Thoracic aorta (tissue), 2 donors: ENCODE measurements around the gene MSI2. TPM values are rescaled to one million over a fixed set of nuclear protein-coding genes. Genes with fewer than 3 reads are reported as not detected.

Experiments
- ATAC-seq: fragments of 150-250 bp; one replicate; pipeline ENCODE4 v1.8.0; 2017; ENCODE audit warnings: low read depth; ENCODE audit not compliant: insufficient number of reproducible peaks, low FRiP score
- DNase-seq: peaks from one replicate; pipeline ENCODE4 v3.0.0-alpha.2; 2020; ENCODE audit warnings: low spot score
- H3K27ac ChIP-seq, 2 donors: fragments of 200-600 bp; sonication (generic); 1 replicate in 1 of 2; 2 replicates in 1 of 2; pipeline ENCODE4 v1.5.1; 2016; ENCODE audit warnings: mild to moderate bottlenecking in 2 of 2, moderate library complexity in 2 of 2
- H3K27me3 ChIP-seq: fragments of 200-600 bp; sonication (generic); replicated peaks from 2 replicates; pipeline ENCODE4 v1.6.0; 2016; ENCODE audit warnings: mild to moderate bottlenecking; ENCODE audit not compliant: insufficient read depth
- H3K36me3 ChIP-seq: fragments of 200-600 bp; sonication (generic); one replicate; pipeline ENCODE4 v1.5.1; 2016
- H3K4me1 ChIP-seq, 2 donors: fragments of 200-600 bp; sonication (generic); 1 replicate in 1 of 2; 2 replicates in 1 of 2; pipeline versions ENCODE4 v1.5.1 to v1.6.0; 2016; ENCODE audit warnings: low read depth in 2 of 2, mild to moderate bottlenecking in 1 of 2; ENCODE audit not compliant: control insufficient read depth in 1 of 2
- H3K4me3 ChIP-seq: fragments of 200-600 bp; sonication (generic); 2 replicates; pipeline ENCODE4 v1.5.1; 2016; ENCODE audit warnings: mild to moderate bottlenecking
- H3K9me3 ChIP-seq: fragments of 200-600 bp; sonication (generic); 2 replicates; pipeline ENCODE4 v1.5.1; 2016
- total RNA-seq, 2 donors: library from RNA; depleted of rRNA; stranded (reverse); fragments of >200 nt; gene quantifications; one replicate each; pipeline versions ENCODE4 v1.1.0 to v1.2.3, GENCODE V29; 2016
- TF ChIP-seq, protein P1 (sequence below): fragments of 200-600 bp; sonication (generic); IDR thresholded peaks from one replicate; pipeline ENCODE4 v1.5.1; 2019; ENCODE audit warnings: antibody characterized with exemption

The MSI2 gene
- total RNA-seq, 2 donors from 2014 or later = 32.1 to 46.2 TPM

DNA sequence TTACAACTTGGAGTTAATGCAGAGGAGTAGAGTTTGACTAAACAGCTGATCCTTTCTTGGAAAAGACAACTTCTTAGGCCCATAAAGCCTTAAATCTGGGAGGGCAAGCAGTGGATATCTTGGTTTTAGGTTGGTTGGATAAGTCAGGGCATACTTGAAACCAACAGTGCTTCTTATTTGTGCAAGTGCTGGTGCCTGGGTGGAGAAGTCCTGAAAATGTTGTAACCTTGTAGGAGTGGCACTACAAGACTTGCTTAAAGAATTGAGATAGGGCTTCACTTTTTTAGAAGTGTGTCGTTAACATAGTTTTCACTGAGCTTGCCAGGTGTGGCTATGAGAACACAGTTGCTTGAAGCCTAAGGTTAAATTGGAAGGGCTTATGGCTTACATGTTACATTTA, 6.2 kb downstream of the MSI2 start:
- Histone ChIP-seq H3K4me3 (no peak overlapping the region), H3K27ac (no peak overlapping the region), H3K27me3 (no peaks in the 10 kb centered on the region), H3K9me3 (no peaks in the 10 kb centered on the region), H3K4me1 (peaks cover 0 to 16% of the 10 kb centered on the region in 2 donors), H3K36me3 (peaks cover 18% of the 10 kb centered on the region)
- no peak for ATAC-seq
- TF ChIP-seq, protein P1, sequence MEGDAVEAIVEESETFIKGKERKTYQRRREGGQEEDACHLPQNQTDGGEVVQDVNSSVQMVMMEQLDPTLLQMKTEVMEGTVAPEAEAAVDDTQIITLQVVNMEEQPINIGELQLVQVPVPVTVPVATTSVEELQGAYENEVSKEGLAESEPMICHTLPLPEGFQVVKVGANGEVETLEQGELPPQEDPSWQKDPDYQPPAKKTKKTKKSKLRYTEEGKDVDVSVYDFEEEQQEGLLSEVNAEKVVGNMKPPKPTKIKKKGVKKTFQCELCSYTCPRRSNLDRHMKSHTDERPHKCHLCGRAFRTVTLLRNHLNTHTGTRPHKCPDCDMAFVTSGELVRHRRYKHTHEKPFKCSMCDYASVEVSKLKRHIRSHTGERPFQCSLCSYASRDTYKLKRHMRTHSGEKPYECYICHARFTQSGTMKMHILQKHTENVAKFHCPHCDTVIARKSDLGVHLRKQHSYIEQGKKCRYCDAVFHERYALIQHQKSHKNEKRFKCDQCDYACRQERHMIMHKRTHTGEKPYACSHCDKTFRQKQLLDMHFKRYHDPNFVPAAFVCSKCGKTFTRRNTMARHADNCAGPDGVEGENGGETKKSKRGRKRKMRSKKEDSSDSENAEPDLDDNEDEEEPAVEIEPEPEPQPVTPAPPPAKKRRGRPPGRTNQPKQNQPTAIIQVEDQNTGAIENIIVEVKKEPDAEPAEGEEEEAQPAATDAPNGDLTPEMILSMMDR = no peak
- DNase-seq = no peak

- Histone ChIP-seq H3K4me1 (peaks cover 0 to 5% of the 10 kb centered on the region in 2 donors), H3K4me3 (no peak overlapping the region), H3K27ac (no peak overlapping the region), H3K27me3 (no peaks in the 10 kb centered on the region), H3K36me3 (peaks cover 22% of the 10 kb centered on the region), H3K9me3 (no peaks in the 10 kb centered on the region)
- TF ChIP-seq, protein P1 = no peak
- DNase-seq (no peak), ATAC-seq (no peak)
Measured at GRCh38 chr17:57264250-57264649, 7.9 kb downstream of the MSI2 start.

DNA sequence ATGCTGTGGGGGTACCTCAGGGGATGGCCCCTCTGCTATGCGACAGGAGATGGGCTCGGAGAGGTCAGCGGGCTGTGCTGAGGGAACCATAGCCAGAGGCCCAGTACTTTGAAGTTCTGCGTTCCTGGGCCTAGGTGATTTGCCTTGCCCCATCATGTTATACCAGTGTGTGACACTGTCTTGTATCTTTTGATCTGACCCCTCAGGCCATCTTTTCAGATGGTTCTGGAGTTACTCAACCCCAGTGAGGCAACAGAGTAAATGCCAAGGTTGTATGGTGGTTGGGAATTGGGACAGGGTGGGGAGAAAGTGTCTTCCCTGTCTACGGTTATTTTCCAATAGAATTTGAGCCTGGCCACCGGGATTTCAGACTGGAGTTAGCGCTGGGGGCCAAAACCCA, 8.5 kb downstream of the MSI2 start:
- H3K36me3 ChIP-seq = peaks cover 22% of the 10 kb centered on the region
- TF ChIP-seq, protein P1 = no peak
- H3K27me3 ChIP-seq = no peaks in the 10 kb centered on the region
- no peaks in the 10 kb centered on the region for H3K4me1 ChIP-seq
- H3K27ac ChIP-seq = no peak overlapping the region
- DNase-seq = no peak
- no peaks in the 10 kb centered on the region for H3K9me3 ChIP-seq
- no peak for ATAC-seq
- no peak overlapping the region for H3K4me3 ChIP-seq

- H3K36me3 ChIP-seq = peaks cover 20% of the 10 kb centered on the region
- DNase-seq (no peak), ATAC-seq (no peak)
Measured at GRCh38 chr17:57266902-57267311, 10.6 kb downstream of the MSI2 start.

DNA sequence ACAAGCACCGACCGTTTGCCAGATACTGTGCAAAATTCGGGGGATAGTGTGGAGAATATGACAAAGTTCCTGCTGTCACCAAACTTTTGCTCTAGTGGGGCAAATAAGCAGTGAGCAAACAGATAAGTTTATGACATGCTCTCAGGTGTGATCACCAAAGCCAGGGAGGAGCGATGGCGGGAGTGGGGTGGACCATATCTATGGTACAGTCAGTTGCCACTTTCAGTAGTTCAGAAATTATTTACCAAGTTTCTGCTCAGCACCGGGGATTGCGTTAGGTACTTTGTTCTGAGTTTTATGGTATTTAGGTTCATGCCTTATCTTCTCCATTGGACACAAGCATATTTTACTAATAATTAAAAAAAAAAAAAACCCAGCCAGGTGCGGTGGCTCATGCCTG, 11.9 kb downstream of the MSI2 start:
- Histone ChIP-seq H3K4me3 (no peak overlapping the region), H3K27me3 (no peaks in the 10 kb centered on the region), H3K4me1 (no peaks in the 10 kb centered on the region), H3K36me3 (peaks cover 19% of the 10 kb centered on the region), H3K9me3 (no peaks in the 10 kb centered on the region), H3K27ac (no peak overlapping the region)
- DNase-seq (no peak), ATAC-seq (no peak)
- TF ChIP-seq, protein P1 = no peak

More at GRCh38 chr17:57266902-57267311, 10.6 kb downstream of the MSI2 start:
- TF ChIP-seq, protein P1 = no peak
- Histone ChIP-seq H3K27me3 (no peaks in the 10 kb centered on the region), H3K9me3 (no peaks in the 10 kb centered on the region), H3K27ac (no peak overlapping the region), H3K4me1 (no peaks in the 10 kb centered on the region), H3K4me3 (no peak overlapping the region)
